ENCODE measurements around the gene UHRF1.

The UHRF1 gene

DNA sequence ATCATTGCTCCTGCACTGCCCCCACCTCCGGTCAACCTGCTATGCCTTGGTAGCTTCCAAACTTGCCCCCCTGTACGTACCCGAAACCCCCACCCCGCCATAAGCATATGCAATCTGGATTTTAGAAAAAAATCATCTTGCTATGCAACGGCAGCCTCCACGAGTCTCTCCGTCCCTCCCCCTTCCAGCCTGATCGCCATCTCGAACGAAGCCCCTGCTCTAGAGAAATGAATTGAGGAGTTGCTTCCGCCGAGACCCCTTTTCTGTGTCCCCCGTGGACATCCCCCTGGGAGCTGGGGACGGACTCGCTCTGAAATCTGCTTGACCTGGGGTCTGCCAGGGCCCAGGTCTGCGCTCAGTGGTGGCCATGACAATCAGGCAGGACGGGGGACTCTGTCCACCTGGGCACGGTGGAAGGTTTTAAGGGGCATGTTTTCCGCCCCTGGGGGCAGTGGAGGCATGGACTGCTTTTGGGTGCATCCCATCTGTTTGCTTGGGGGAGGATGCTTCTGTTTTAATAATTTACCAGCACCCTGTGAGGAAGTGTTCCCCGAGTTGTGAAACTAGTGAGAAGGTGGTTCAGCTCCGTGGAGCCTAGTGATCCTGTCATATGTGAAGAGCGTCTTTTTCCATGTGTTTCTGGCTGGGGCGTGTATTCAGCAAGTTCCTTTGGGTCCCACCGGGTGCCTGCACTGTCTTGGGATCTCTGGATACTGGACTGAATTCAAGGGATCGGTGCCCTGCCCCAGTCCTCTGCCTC is 60.7 kb downstream of the UHRF1 start:
- Histone ChIP-seq H3K4me3 (replicated peaks; ENCODE audit: low read depth, low read length) (peak overlapping the region; percentile 76), H3K36me3 (ENCODE audit: control insufficient read depth, insufficient read depth, low read length) (no peaks in the 10 kb centered on the region), H3K27me3 (replicated peaks; ENCODE audit: control insufficient read depth, insufficient read depth, low read length) (no peaks in the 10 kb centered on the region)
- DNase-seq (ENCODE audit: extremely low read depth, insufficient read length) = no peak
- TF ChIP-seq, protein P1, sequence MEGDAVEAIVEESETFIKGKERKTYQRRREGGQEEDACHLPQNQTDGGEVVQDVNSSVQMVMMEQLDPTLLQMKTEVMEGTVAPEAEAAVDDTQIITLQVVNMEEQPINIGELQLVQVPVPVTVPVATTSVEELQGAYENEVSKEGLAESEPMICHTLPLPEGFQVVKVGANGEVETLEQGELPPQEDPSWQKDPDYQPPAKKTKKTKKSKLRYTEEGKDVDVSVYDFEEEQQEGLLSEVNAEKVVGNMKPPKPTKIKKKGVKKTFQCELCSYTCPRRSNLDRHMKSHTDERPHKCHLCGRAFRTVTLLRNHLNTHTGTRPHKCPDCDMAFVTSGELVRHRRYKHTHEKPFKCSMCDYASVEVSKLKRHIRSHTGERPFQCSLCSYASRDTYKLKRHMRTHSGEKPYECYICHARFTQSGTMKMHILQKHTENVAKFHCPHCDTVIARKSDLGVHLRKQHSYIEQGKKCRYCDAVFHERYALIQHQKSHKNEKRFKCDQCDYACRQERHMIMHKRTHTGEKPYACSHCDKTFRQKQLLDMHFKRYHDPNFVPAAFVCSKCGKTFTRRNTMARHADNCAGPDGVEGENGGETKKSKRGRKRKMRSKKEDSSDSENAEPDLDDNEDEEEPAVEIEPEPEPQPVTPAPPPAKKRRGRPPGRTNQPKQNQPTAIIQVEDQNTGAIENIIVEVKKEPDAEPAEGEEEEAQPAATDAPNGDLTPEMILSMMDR (IDR thresholded peaks at IDR 0.05; ENCODE audit: insufficient read depth, low read length, poor library complexity, severe bottlenecking) = no peak

DNA sequence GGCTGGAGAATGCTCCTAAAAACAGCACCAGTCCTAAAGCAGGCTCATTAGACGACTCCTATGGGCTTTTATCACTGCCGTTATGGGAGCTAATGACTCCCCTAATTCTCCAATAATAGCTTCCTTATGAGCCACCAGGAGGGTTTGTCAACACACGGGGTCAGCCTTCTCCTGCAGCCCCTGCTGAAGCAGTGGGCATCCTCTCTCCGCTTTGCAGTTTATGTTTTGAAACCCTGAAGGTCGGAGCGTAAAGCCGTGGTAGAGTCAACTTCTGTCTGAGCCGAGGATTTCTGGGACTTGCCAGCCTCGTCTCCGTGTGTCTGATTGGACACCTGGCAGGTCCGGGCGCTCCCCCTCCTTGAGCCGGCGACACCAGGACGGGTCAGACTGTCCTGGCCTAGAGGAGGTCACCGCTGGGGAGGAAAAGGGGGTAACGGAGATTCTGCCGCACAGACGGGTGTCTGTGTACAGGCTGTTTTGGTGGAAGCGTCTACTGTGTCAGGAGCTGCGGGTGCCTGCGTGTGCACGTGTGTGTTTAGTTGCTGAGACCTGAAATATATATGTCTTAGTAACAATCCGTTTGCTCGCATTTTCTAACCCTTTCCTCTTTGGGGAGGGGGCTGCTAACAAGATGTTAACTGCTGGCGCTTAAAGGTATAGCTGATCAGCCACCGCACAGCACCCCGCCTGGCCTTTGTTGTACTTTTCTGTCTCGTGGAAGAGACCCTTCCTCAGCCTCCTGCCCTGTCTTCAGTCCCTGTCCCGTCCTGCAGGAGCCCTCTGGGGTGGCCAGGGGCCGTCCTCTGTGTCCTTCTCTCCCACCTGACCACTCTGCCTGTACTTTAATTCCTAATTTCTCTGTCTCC is 61.5 kb downstream of the UHRF1 start:
- no peaks in the 10 kb centered on the region for H3K27me3 ChIP-seq (replicated peaks; ENCODE audit: control insufficient read depth, insufficient read depth, low read length)
- no peaks in the 10 kb centered on the region for H3K36me3 ChIP-seq (ENCODE audit: control insufficient read depth, insufficient read depth, low read length)
- TF ChIP-seq, protein P1 (IDR thresholded peaks at IDR 0.05; ENCODE audit: insufficient read depth, low read length, poor library complexity, severe bottlenecking) = no peak
- DNase-seq (ENCODE audit: extremely low read depth, insufficient read length) = no peak
- H3K4me3 ChIP-seq (replicated peaks; ENCODE audit: low read depth, low read length) = peak overlapping the region; percentile 76

DNA sequence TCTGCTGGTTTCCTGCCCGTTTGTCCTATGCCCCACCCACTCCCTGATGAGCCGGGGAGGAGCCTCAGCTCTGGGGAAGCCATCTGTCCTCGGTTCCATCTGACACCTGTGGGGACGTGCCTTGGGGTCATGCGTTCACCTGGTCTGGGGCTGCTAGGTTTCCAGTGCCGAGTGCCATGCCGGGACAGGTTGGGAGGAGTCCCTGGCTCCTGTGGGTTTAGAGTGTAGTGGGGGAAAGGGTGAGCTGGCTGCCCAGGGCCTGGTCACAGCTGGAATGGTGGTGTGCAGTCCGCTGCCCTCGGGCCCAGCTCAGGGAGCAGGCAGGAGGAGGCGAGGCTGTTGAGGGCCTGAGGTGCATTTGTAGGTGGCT is 62.1 kb downstream of the UHRF1 start:
- TF ChIP-seq, protein P1 (IDR thresholded peaks at IDR 0.05; ENCODE audit: insufficient read depth, low read length, poor library complexity, severe bottlenecking) = no peak

DNA sequence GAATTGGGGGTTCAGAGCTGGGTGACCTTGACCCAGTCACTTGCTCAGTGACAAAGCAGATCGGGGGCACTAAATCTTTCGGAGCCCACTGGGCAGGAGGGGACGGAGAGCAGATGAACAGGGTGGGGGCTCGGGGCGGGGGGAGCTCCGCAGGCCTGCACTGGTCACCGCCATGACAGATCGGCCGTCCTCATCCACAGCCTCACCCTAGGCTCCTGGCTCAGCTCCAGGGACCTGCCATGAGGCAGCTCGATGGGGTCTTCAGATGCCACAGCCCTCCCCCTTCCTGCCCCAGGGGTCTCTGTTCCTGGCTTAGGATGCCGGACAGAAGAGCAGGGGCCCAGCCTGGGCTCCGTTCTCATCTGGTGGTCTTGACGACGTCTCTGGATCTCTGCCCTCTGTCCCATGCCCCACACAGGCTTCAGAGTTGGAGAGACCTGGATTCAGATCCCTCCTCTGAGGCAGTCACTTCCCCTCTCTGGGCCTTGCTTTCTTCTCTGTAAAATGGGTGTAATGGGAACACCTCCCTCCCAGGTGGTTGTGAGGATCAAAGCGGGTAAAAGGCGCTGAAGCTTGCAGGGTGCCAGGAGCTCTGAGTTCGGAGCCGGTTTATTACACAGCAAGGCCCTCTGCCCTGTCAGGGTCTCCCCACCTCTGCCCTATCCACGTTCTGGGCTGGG is 62.7 kb downstream of the UHRF1 start:
- TF ChIP-seq, protein P1 (IDR thresholded peaks at IDR 0.05; ENCODE audit: insufficient read depth, low read length, poor library complexity, severe bottlenecking) = no peak
- no peaks in the 10 kb centered on the region; the same call in 1 of the 2 replicates for H3K36me3 ChIP-seq (ENCODE audit: control insufficient read depth, insufficient read depth, low read length)
- no peak for DNase-seq (ENCODE audit: extremely low read depth, insufficient read length)
- H3K4me3 ChIP-seq (replicated peaks; ENCODE audit: low read depth, low read length) = no peak overlapping the region
- H3K27me3 ChIP-seq (replicated peaks; ENCODE audit: control insufficient read depth, insufficient read depth, low read length) = no peaks in the 10 kb centered on the region

More for the DNA sequence above, 62.1 kb downstream of the UHRF1 start:
- DNase-seq (ENCODE audit: extremely low read depth, insufficient read length) = no peak
- peak overlapping the region; percentile 76 for H3K4me3 ChIP-seq (replicated peaks; ENCODE audit: low read depth, low read length)
- no peaks in the 10 kb centered on the region for H3K36me3 ChIP-seq (ENCODE audit: control insufficient read depth, insufficient read depth, low read length)
- H3K27me3 ChIP-seq (replicated peaks; ENCODE audit: control insufficient read depth, insufficient read depth, low read length) = no peaks in the 10 kb centered on the region

DNA sequence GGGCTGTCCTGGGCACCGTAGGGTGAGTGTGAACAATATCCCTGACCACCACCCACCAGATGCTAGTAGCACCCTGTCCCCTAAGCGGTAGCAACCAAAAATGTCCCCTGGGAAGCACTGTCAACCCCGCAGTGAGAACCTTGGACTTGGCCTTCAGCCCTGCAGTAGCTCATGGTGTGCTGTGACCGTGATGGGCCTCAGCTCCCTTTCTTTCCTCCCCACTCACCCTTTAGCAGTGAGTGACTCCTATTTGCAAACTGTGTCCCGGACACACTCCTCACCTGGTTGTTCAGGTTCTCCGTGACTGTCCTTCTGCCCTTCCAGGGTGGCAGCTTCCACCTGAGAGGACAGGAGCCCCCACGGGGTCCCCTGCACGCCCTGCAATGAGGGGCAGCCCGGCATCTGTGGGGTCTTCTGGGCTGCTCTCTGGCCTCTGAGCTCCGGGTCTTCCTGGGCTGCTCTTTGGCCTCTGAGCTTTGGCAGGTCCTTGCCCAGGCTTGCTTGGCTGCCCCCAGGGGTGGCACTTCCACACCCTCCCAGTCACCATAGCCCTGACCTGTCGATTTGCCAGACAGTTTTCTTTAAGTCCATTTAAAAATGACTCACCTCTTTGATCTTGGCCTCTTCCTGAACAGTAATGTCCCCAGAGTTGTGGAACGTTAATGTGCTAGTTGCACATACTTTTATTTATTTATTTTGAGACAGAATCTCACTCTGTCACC is 63.4 kb downstream of the UHRF1 start:
- TF ChIP-seq, protein P1 (IDR thresholded peaks at IDR 0.05; ENCODE audit: insufficient read depth, low read length, poor library complexity, severe bottlenecking) = no peak
- Histone ChIP-seq H3K4me3 (replicated peaks; ENCODE audit: low read depth, low read length) (no peak overlapping the region), H3K27me3 (replicated peaks; ENCODE audit: control insufficient read depth, insufficient read depth, low read length) (no peaks in the 10 kb centered on the region), H3K36me3 (ENCODE audit: control insufficient read depth, insufficient read depth, low read length) (peaks cover 3% of the 10 kb centered on the region)
- DNase-seq (ENCODE audit: extremely low read depth, insufficient read length) = no peak
